NCI-H2107 treated with DMSO at 0.1 percent for 48 hours (cell line): ENCODE data around the gene HIC1.

Experiments used
- DNase-seq: peaks from one replicate; lab custom pipeline; 2025; ENCODE audit not compliant: unreplicated experiment; lab: John Stamatoyannopoulos, UW

Gene HIC1

GRCh38 chr17:2042933-2043332, 12.0 kb upstream of the HIC1 start:
- DNase-seq: no peak

GRCh38 chr17:2043785-2044184, 11.1 kb upstream of the HIC1 start:
- DNase-seq: no peak

- DNase-seq: no peak
These were observed 10.5 kb upstream of the HIC1 start for GRCh38 chr17:2044263-2044894.

GRCh38 chr17:2047590-2047989, 7.3 kb upstream of the HIC1 start:
- no peak for DNase-seq

- no peak for DNase-seq
These were observed 6.1 kb upstream of the HIC1 start for GRCh38 chr17:2048805-2049204.

- peak; percentile 30 for DNase-seq
These were observed 5.3 kb upstream of the HIC1 start for GRCh38 chr17:2049333-2050299.

- DNase-seq: no peak
These were observed 4.4 kb upstream of the HIC1 start for GRCh38 chr17:2050300-2051060.

GRCh38 chr17:2051061-2051932, 3.6 kb upstream of the HIC1 start:
- DNase-seq: no peak

GRCh38 chr17:2051933-2052559, 2.9 kb upstream of the HIC1 start:
- no peak for DNase-seq

GRCh38 chr17:2053380-2054261, 1.3 kb upstream of the HIC1 start:
- peak; percentile 3 for DNase-seq

- no peak for DNase-seq
These were observed 716 bp upstream of the HIC1 start for GRCh38 chr17:2054262-2054511.

- no peak for DNase-seq
These were observed 646 bp downstream of the HIC1 start for GRCh38 chr17:2055292-2056205.

- no peak for DNase-seq
These were observed 1.6 kb downstream of the HIC1 start for GRCh38 chr17:2056206-2057174.

GRCh38 chr17:2057175-2057759, 2.4 kb downstream of the HIC1 start:
- no peak for DNase-seq

- DNase-seq: no peak
These were observed 3.1 kb downstream of the HIC1 start for GRCh38 chr17:2057760-2058585.
